Measurements from ENCODE around the gene ZNF385B.
A peak's percentile ranks its signal among the peaks of the same experiment; 100 is the strongest.

ZNF385B gene

DNA sequence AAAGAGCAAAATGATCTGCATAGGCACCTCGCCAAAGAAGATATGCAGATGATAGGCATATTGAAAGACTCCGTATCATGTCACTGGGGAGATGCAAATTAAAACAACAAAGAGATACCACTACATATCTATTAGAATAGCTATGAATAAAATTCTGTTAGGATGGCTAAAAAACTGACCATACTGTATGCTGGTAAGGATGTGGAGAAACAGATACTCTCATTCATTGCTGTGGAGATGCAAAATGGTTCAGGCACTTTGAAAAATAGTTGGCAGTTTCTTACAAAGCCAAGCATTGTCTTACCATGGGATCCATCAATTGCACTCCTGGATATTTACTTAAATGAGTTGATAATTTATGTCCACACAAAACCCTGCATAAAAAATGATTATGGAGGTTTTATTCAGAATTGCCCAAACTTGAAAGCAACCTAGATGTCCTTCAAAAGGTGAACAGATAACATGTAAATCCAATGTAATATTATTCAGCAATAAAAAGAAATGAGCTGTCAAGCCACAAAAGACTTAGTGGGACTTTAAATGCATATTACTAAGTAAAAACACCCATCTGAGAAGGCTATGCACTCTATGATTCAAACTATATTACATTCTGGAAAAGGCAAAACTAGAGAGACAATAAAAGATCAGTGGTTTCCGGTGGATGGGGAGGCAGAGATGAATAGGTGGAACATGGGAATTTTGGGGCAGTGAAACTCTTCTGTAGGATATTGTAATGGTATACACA, 31.2 kb downstream of the ZNF385B start:
- Mint-ChIP-seq H3K27ac (no peak overlapping the region), H3K9me3 (no peaks in the 10 kb centered on the region), H3K4me3 (no peak overlapping the region), H3K36me3 (no peaks in the 10 kb centered on the region), H3K4me1 (no peaks in the 10 kb centered on the region)
- DNase-seq (ENCODE audit: low spot score in 2 of 2) (no peak), ATAC-seq (no peak)

GRCh38 chr2:179826297-179826696, 35.1 kb downstream of the ZNF385B start:
- ATAC-seq (no peak), DNase-seq (ENCODE audit: low spot score in 2 of 2) (no peak)
- Mint-ChIP-seq H3K36me3 (no peaks in the 10 kb centered on the region), H3K4me3 (no peak overlapping the region), H3K4me1 (no peaks in the 10 kb centered on the region), H3K27ac (no peak overlapping the region), H3K9me3 (no peaks in the 10 kb centered on the region)

DNA sequence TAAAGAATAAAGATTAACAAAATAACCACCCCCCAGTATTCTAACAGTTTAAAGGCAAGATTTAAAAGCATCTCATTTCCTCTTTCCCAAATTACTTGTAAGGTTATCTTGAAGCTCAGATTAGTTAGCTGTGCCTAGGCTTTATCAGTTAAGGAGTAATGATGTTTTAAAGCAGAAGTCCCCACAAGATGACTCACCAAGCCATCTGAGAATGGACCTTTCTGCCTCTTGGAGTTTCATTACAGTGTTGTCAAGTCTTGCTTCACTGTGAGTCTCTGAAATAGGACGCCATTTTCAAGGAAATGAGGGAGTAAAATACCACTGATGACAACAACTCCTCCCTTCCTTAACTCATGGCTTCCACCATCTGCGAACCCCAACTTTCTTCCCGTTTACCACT, 35.9 kb downstream of the ZNF385B start:
- H3K27ac Mint-ChIP-seq: no peak overlapping the region

DNA sequence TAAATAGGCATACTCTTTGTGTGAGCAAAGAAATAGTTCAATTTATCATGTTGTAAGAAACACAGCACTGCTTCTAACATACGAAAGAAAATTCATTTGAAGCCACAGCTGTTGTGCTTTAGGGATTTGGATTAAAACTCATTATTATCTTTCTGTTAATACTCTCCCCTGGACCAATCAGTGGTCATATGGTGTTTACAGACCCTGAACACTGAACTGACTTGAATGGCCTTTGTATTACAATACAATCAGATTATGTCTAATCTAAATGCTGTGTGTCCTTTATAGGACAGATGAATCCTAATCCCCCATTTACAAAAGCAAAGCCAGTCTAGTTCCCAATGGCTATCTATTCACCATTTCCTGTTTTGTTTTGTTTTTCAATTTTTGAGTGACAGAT, 36.5 kb downstream of the ZNF385B start:
- Mint-ChIP-seq H3K4me1 (no peaks in the 10 kb centered on the region), H3K36me3 (no peaks in the 10 kb centered on the region), H3K27ac (no peak overlapping the region), H3K4me3 (no peak overlapping the region), H3K9me3 (no peaks in the 10 kb centered on the region)
- ATAC-seq (no peak), DNase-seq (ENCODE audit: low spot score in 2 of 2) (no peak)

More for the DNA sequence above, 35.9 kb downstream of the ZNF385B start:
- Mint-ChIP-seq H3K4me1 (no peaks in the 10 kb centered on the region), H3K4me3 (no peak overlapping the region), H3K36me3 (no peaks in the 10 kb centered on the region), H3K9me3 (no peaks in the 10 kb centered on the region)
- ATAC-seq (no peak), DNase-seq (ENCODE audit: low spot score in 2 of 2) (no peak)

DNA sequence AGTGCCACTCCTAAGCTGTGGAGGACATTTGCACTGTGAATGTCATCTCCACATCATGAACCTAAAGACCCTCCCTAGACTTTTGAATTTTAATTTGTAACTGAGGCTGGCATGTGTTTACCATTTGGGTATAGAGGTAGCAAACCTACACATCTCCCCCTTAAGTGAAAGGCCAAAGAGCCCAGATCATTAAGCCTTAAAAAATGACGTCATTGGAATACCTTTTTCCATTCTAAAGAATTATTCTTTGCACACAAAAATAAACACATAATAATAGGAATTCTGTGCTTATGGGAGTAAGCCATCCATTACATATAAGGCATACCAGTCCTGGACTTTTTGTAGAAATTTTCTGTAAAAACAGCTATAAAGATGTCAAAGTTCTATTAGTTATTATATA, 38.9 kb downstream of the ZNF385B start:
- Mint-ChIP-seq H3K4me3 (no peak overlapping the region), H3K9me3 (no peaks in the 10 kb centered on the region), H3K4me1 (no peaks in the 10 kb centered on the region), H3K36me3 (no peaks in the 10 kb centered on the region), H3K27ac (no peak overlapping the region)
- DNase-seq (ENCODE audit: low spot score in 2 of 2) (no peak), ATAC-seq (no peak)

DNA sequence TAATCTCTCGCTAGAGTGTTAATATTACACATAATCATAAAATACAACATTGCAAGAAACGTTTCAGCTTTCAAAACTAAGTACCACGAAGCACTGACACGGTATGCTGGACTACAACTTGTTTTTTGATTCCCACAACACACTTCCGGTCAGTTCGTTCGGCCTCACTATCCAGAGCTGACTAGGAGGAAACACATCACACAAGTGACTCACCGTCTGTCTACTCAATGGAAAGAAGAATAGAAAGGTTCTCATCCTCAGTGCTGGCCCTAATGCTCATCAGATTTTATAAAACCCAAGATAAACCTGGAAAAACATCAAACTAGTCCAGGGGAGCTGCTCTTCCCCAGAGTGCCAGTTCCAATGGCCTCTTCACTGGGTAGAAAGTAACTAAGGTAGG, 42.9 kb downstream of the ZNF385B start:
- Mint-ChIP-seq H3K27ac (no peak overlapping the region), H3K36me3 (no peaks in the 10 kb centered on the region), H3K4me1 (no peaks in the 10 kb centered on the region), H3K4me3 (no peak overlapping the region), H3K9me3 (no peaks in the 10 kb centered on the region)
- no peak for DNase-seq (ENCODE audit: low spot score in 2 of 2)
- ATAC-seq: no peak

DNA sequence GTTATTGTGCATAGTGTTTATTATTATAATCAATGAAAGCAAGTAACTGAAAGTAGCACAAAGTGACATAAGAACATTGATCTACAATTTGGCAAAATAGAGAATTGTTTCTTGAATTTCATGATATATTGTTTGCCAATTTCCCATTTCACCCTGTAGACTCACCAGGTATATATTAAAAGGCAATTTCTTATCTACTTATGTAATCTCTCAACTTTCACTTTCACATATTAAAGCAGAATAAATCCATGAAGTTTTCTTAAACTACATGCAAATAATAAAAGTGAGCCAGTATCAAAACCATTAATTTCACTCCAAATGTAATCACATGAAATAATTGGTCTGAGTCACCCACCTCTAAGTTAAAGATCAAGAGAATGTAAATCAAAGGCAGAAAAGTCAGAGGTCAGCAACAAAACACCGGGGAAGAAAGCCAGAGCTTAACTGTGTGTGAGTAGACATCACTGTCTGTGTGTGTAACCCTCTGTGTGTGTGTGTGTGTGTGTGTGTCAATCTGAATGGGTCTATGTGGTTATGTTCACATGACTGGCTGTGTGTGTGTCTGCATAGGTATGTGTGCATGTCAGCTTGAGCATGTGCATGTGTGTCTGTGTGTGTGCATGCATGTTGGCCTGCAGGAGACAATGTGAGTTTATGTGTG, 44.1 kb downstream of the ZNF385B start:
- ATAC-seq (no peak), DNase-seq (ENCODE audit: low spot score in 2 of 2) (no peak)
- Mint-ChIP-seq H3K9me3 (no peaks in the 10 kb centered on the region), H3K36me3 (no peaks in the 10 kb centered on the region), H3K4me3 (no peak overlapping the region), H3K27ac (no peak overlapping the region), H3K4me1 (no peaks in the 10 kb centered on the region)

DNA sequence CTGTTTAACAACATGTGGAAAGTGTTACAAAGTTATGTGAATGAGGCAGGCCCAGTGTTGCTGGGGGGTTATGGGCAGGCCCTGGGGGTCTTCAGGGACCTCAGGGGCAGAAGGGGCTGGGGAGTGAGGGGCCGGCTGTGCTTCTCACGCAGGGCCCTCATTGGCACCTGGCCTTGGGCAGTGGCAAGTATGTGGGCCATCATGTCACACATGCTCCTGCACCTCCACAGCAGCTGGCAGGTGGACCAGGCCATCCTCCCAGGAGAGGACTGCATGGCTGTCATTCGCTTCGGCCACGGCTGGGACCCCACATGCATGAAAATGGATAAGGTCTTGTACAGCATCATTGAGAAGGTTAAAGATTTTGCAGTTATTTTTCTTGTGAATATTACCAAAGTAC, 47.4 kb downstream of the ZNF385B start:
- DNase-seq (ENCODE audit: low spot score in 2 of 2) (no peak), ATAC-seq (peak; percentile 28)
- Mint-ChIP-seq H3K36me3 (no peaks in the 10 kb centered on the region), H3K27ac (no peak overlapping the region), H3K4me1 (no peaks in the 10 kb centered on the region), H3K9me3 (no peaks in the 10 kb centered on the region), H3K4me3 (no peak overlapping the region)

- Mint-ChIP-seq H3K36me3 (no peaks in the 10 kb centered on the region), H3K9me3 (no peaks in the 10 kb centered on the region), H3K27ac (no peak overlapping the region), H3K4me3 (no peak overlapping the region), H3K4me1 (no peaks in the 10 kb centered on the region)
- ATAC-seq: no peak
- DNase-seq (ENCODE audit: low spot score in 2 of 2): no peak
These were observed 48.9 kb downstream of the ZNF385B start for GRCh38 chr2:179812501-179812900.

DNA sequence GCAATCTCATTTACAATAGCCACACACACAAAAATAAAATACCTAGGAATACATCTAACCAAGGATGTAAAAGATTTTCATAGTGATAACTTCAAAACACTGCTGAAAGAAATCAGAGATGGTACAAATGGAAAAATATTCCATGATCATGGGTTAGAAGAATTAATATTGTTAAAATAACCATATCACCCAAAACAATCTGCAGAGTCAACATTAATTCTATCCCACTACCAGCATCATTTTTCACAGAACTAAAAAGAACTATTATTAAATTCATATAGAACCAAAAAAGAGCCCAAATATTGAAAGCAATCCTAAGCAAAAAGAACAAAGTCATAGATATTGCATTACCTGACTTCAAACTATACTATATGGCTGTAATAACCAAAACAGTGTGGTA, 50.4 kb downstream of the ZNF385B start:
- Mint-ChIP-seq H3K36me3 (no peaks in the 10 kb centered on the region), H3K27ac (no peak overlapping the region), H3K9me3 (no peaks in the 10 kb centered on the region)

DNA sequence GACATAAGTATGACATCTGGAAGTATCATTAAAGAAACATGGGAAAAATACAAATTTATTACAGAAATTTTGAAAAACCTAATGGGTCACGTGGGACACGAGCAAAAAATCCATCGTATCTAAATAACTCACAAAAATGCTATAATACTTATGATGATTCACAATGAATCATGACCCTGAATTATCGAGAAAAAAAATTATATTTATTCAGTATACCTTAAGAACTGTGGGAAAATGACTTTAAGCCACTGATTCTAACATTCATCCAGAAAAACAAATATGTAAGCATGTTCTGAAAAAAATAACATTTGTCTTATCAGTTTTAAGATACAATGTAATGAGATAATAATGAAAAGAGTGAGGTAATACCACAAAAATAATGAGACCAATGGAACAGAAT, 51.8 kb downstream of the ZNF385B start:
- DNase-seq (ENCODE audit: low spot score in 2 of 2) (no peak), ATAC-seq (no peak)
- Mint-ChIP-seq H3K4me3 (no peak overlapping the region), H3K9me3 (no peaks in the 10 kb centered on the region), H3K4me1 (no peaks in the 10 kb centered on the region), H3K27ac (no peak overlapping the region), H3K36me3 (no peaks in the 10 kb centered on the region)

More for the DNA sequence above, 50.4 kb downstream of the ZNF385B start:
- no peaks in the 10 kb centered on the region for H3K4me1 Mint-ChIP-seq
- DNase-seq (ENCODE audit: low spot score in 2 of 2) (no peak), ATAC-seq (no peak)
- H3K4me3 Mint-ChIP-seq: no peak overlapping the region

DNA sequence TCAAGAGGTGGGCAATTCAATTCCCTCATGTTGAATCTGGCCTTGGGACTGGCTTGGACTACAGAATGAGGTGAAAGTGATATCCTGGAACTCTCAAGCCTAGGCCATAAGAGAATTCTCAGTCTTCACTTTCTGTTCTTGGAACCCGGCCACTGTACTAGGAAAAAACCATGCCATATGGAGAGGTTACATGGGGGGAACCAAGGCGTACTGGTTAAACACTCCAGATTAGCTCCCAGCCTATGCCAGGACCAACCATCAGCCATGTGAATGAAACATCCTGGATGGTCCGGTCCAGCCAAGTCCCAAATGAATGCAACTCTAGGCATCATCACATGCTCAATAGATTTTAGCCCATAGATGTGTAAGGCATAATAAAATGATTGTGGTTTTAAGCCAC, 56.4 kb downstream of the ZNF385B start:
- no peak for DNase-seq (ENCODE audit: low spot score in 2 of 2)
- ATAC-seq: no peak
- no peaks in the 10 kb centered on the region for H3K4me1 Mint-ChIP-seq
- H3K9me3 Mint-ChIP-seq: no peaks in the 10 kb centered on the region
- H3K36me3 Mint-ChIP-seq: no peaks in the 10 kb centered on the region
- H3K4me3 Mint-ChIP-seq: no peak overlapping the region
- H3K27ac Mint-ChIP-seq: no peak overlapping the region

GRCh38 chr2:179804206-179804605, 57.2 kb downstream of the ZNF385B start:
- DNase-seq (ENCODE audit: low spot score in 2 of 2) (no peak), ATAC-seq (no peak)
- Mint-ChIP-seq H3K27ac (no peak overlapping the region), H3K36me3 (no peaks in the 10 kb centered on the region), H3K9me3 (no peaks in the 10 kb centered on the region), H3K4me1 (no peaks in the 10 kb centered on the region), H3K4me3 (no peak overlapping the region)

DNA sequence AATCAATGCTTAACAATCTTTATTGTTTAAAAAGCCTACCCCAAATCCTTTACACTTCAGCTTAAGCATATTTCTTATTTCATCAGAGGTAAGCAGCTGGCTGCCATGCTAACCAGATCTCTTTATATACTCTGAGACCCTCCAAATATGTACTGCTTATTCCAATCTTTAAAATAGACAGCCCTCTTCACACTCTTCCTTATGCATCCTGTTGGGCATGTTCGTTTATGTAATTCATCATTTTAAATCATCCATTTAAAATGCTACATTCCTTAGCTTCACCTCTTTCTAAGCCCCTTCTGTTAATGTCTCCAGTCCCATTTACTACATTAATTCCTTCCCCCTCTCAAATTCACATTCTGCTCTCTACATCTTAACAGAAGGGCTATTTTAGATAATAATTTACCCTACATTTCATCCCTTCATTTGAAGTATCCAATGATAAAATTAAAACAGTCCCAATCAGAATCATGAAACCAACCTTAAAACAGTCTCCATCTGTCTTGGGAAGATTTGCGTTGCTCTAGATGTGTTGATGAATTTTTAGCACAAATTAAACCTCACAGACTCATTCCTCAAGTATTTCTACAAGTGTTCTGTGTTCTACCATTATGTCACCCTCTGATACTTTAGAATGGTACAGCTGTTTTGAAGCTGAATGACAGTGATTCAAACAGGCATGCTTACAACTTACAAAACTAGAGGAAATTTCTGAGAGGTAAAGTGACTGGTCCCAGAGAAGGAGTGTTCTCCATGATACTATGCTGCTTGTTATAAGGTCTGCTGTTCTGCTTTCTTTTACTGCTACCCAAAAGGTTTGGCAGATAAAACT, 59.1 kb downstream of the ZNF385B start:
- H3K4me1 Mint-ChIP-seq: no peaks in the 10 kb centered on the region
- no peak for DNase-seq (ENCODE audit: low spot score in 2 of 2)

DNA sequence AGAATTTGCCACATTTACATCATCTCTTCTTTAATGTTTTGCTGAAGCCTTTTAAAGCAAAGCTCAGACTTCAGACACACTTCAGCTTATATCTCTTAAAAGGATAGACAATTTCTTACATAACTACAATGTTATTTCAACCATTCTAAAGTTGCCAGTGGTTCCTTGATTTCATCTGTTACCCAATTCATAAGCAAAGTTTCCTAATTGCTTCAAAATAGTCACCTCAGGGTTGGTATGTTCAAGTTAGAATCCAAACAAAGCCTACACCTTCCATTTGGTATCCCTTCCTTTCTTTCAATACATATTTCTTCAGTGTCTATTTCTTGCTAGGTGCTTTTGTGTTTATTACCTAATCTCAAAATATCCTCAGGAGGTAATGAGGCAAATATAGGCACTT, 60.6 kb downstream of the ZNF385B start:
- Mint-ChIP-seq H3K4me3 (no peak overlapping the region), H3K36me3 (no peaks in the 10 kb centered on the region), H3K9me3 (no peaks in the 10 kb centered on the region), H3K4me1 (no peaks in the 10 kb centered on the region), H3K27ac (no peak overlapping the region)
- ATAC-seq (no peak), DNase-seq (ENCODE audit: low spot score in 2 of 2) (no peak)

More for the DNA sequence above, 59.1 kb downstream of the ZNF385B start:
- Mint-ChIP-seq H3K4me3 (no peak overlapping the region), H3K27ac (no peak overlapping the region), H3K9me3 (no peaks in the 10 kb centered on the region), H3K36me3 (no peaks in the 10 kb centered on the region)
- ATAC-seq: no peak
